ENCODE data around the gene FAM131A. TPM values are rescaled to one million over a fixed set of nuclear protein-coding genes. Genes with fewer than 3 reads are reported as not detected.

Gene FAM131A
- total RNA-seq, 4 donors from 2014 or later = 19.2 to 35.1 (median 22.5) TPM

GRCh38 chr3:184322731-184323487 lies 14.5 kb upstream of the FAM131A start:
- no peak for DNase-seq
- Histone ChIP-seq H3K27ac (peak overlapping the region in 1 of 3 donors; percentile 95), H3K4me3 (replicated peaks in 1 of 3) (no peak overlapping the region), H3K4me1 (peaks cover 29 to 44% of the 10 kb centered on the region in 2 donors), H3K36me3 (peaks cover 74 to 77% of the 10 kb centered on the region in 2 donors), H3K27me3 (no peaks in the 10 kb centered on the region), H3K9me3 (no peaks in the 10 kb centered on the region)
- intact Hi-C loops (cut with DNase I) = no loop called here
- 88 to 92% methylated on average over 19 to 20 of the region's 20 CpGs for WGBS, 2 donors
- no peak for TF ChIP-seq POLR2A (IDR thresholded peaks at IDR 0.05)
- TF ChIP-seq CTCF (IDR thresholded peaks at IDR 0.05) = no peak

- DNase-seq = no peak
- no peak overlapping the region for H3K27ac ChIP-seq
- TF ChIP-seq CTCF (IDR thresholded peaks at IDR 0.05) (no peak), POLR2A (IDR thresholded peaks at IDR 0.05) (no peak)
- intact Hi-C loops (cut with DNase I) = no loop called here
- H3K27me3 ChIP-seq = no peaks in the 10 kb centered on the region
- H3K4me3 ChIP-seq (replicated peaks in 1 of 3) = no peak overlapping the region
- H3K9me3 ChIP-seq = no peaks in the 10 kb centered on the region
- H3K4me1 ChIP-seq = peaks cover 21 to 36% of the 10 kb centered on the region in 2 donors
- WGBS, 2 donors = 92 to 96% methylated on average over 8 of the region's 8 CpGs
- H3K36me3 ChIP-seq = peaks cover 82 to 85% of the 10 kb centered on the region in 2 donors
Observed at GRCh38 chr3:184323696-184324095, 13.7 kb upstream of the FAM131A start.

- intact Hi-C loops (cut with DNase I) = no loop called here
- H3K36me3 ChIP-seq = peaks cover 98 to 100% of the 10 kb centered on the region in 2 donors
- H3K4me1 ChIP-seq = peaks cover 8 to 21% of the 10 kb centered on the region in 2 donors
- no peak overlapping the region for H3K27ac ChIP-seq
- no peaks in the 10 kb centered on the region for H3K9me3 ChIP-seq
- no peaks in the 10 kb centered on the region for H3K27me3 ChIP-seq
- no peak overlapping the region for H3K4me3 ChIP-seq (replicated peaks in 1 of 3)
- DNase-seq = no peak
- TF ChIP-seq CTCF (IDR thresholded peaks at IDR 0.05) = no peak
- TF ChIP-seq POLR2A (IDR thresholded peaks at IDR 0.05) = no peak
- WGBS, 2 donors = 93 to 94% methylated on average over 13 of the region's 13 CpGs
Observed at GRCh38 chr3:184325269-184325668, 12.1 kb upstream of the FAM131A start.

DNA sequence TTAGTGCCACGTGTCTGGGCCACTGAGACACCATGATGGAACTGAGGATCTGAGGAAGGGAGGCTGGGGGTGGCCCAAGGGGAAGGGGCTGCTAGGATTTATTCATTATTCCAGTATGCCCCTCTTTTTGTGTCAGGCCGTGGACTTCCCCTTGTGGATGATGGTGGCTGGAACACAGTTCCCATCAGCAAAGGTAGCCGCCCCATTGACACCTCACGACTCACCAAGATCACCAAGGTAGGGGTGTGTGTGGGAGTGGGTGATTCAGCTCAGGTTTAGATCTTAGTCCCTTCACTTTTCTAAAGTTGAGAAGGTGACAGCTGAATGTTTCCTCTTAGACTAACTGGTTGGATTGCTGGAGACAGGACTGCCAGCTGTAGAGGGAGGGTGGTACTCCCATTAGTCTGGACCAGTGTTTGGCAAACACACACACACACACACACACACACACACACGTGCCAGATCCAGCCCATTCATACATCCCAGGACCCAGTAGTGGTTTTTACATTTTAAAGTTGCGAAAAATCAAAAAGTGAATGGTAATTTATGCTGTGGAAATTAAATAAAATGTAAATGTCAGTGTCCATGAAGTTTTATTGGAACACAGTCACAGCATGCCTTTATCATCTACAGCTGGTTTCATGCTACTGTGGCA lies 11.6 kb upstream of the FAM131A start:
- no peak for DNase-seq
- Histone ChIP-seq H3K4me3 (replicated peaks in 1 of 3) (no peak overlapping the region), H3K27ac (no peak overlapping the region), H3K27me3 (no peaks in the 10 kb centered on the region), H3K9me3 (no peaks in the 10 kb centered on the region), H3K4me1 (peaks cover 2 to 16% of the 10 kb centered on the region in 2 donors), H3K36me3 (peaks cover 100% of the 10 kb centered on the region in 2 donors)
- intact Hi-C loops (cut with DNase I) = no loop called here
- 85 to 89% methylated on average over 6 of the region's 6 CpGs for WGBS, 2 donors
- TF ChIP-seq POLR2A (IDR thresholded peaks at IDR 0.05) = no peak
- TF ChIP-seq CTCF (IDR thresholded peaks at IDR 0.05) = no peak

GRCh38 chr3:184327171-184327570 lies 10.2 kb upstream of the FAM131A start:
- DNase-seq = no peak
- Histone ChIP-seq H3K27ac (no peak overlapping the region), H3K4me3 (replicated peaks in 1 of 3) (no peak overlapping the region), H3K4me1 (peaks cover 0 to 5% of the 10 kb centered on the region in 2 donors), H3K9me3 (no peaks in the 10 kb centered on the region), H3K27me3 (no peaks in the 10 kb centered on the region), H3K36me3 (peaks cover 100% of the 10 kb centered on the region in 2 donors)
- TF ChIP-seq CTCF (IDR thresholded peaks at IDR 0.05) (no peak), POLR2A (IDR thresholded peaks at IDR 0.05) (no peak)
- intact Hi-C loops (cut with DNase I) = no loop called here
- 93 to 96% methylated on average over 21 of the region's 21 CpGs for WGBS, 2 donors

Measured in thyroid gland (tissue), 4 donors.